GM04503 (cell line): ENCODE data around the gene CADPS2.
"Not testable (repeated sequence)": the region's sequence is repeated elsewhere in the genome, so short reads cannot be mapped to it uniquely, and the experiment has no call there.

ENCODE experiments used
- DNase-seq: peaks from one replicate; pipeline ENCODE4 v3.0.0-alpha.2; 2012; ENCODE audit warnings: low read depth

CADPS2 gene

DNA sequence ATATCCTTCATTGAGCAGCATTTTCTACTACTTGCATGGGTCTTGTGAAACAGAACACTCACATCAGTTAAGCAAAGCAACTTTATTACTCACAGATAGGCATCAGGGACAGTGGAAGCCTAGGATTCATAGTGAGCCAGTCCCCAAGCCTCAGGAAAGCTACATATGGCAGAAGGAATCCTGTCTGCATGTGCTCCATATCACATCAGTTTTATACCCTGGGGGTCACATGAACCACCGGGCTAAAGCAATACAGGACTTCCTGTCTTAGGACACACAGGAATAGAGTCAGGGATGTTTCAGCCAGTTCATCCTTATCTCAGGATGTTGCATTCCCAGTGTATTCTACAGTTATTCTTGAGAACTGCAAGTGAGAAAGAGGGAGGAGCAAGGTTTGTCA lies 596.8 kb downstream of the CADPS2 start:
- DNase-seq = no peak

DNA sequence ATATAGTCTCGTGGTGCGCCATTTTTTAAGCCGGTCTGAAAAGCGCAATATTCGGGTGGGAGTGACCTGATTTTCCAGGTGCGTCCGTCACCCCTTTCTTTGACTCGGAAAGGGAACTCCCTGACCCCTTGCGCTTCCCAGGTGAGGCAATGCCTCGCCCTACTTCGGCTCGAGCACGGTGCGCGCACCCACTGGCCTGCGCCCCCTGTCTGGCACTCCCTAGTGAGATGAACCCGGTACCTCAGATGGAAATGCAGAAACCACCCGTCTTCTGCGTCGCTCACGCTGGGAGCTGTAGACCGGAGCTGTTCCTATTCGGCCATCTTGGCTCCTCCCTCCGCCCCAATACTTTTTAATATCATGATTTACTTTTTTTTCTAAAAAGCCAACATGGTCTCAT lies 601.7 kb downstream of the CADPS2 start:
- not testable (repeated sequence) for DNase-seq

DNA sequence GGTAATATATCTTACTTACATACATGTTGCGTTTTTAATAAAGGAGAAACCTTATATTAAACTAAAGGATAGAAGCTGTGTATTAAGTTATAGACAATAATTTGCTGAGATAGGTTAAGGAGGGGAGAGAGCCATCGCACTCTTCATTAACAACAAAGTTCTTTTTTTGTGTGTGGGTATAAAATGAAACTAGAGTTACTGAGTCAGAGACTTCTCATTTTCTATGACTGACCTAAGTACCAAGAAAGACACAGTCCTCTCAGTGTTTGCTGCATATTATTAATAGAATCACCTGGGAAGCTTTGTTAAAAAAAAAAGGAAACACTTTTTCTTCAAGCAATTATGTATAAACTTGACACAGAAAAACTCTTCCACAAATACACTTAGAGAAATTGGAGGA lies 613.1 kb downstream of the CADPS2 start:
- no peak for DNase-seq

DNA sequence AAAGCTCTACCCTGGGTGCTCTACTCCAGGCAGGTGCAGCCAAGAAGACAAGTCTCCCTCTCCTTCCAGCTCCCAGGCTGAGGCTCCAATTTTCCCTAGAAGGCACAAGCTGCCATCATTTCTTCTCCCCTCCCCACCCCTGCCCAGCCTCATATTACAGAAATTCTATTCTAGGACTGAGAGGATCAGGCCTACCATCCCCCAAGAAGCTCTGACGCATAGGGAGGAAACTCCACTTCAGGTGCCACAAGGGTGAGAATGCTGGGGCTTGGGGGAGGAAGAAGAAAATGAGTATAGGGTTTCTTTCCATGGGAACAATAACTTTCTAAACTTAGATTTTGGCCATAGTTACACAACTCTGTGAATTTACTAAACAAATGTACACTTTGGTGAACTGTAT lies 617.0 kb downstream of the CADPS2 start:
- no peak for DNase-seq
